ENCODE data around the gene UPF3A. TPM values are rescaled to one million over a fixed set of nuclear protein-coding genes. Genes with fewer than 3 reads are reported as not detected.

The UPF3A gene
- total and polyA plus RNA-seq, 10 of the 15 experiments (the other 5 are each of a cell fraction or from before 2014, with no cell fraction given), result 18.6 to 61.5 (median 43.3) TPM

- TF ChIP-seq TAF1 (IDR thresholded peaks at IDR 0.05; ENCODE audit: borderline replicate concordance, low read depth, low read length) (peak; percentile 47; the same call in 1 of the 2 replicates), ZBTB11 (CRISPR knock-in tag; IDR thresholded peaks at IDR 0.05) (no peak), NFIC (IDR thresholded peaks at IDR 0.05; ENCODE audit: low read depth, low read length) (peak; percentile 43; the same call in 1 of the 2 replicates), CHD2 (IDR thresholded peaks at IDR 0.05; ENCODE audit: borderline replicate concordance, low read depth, low read length) (no peak), ZBTB40 (IDR thresholded peaks at IDR 0.05; ENCODE audit: borderline replicate concordance) (peak; percentile 45; the same call in 1 of the 2 replicates), POLR2AphosphoS5 (IDR thresholded peaks at IDR 0.05; ENCODE audit: low read length) (peak; percentile 65), DPF2 (IDR thresholded peaks at IDR 0.05) (peak; percentile 25), GATAD2B (conservative IDR thresholded peaks at IDR 0.05; ENCODE audit: low read depth) (no peak), ZNF687 (IDR thresholded peaks at IDR 0.05) (no peak), POLR2A (IDR thresholded peaks at IDR 0.05; ENCODE audit: low read depth, low read length) (peak; percentile 28; the same call in 1 of the 2 replicates), CHD1 (IDR thresholded peaks at IDR 0.05; ENCODE audit: low read depth, low read length) (peak; percentile 90; the same call in 1 of the 2 replicates), BHLHE40 (IDR thresholded peaks at IDR 0.05; ENCODE audit: borderline replicate concordance in 1 of 2, low read depth in 2 of 2, low read length in 1 of 2) (peak; percentile 72 to 76), RUNX3 (IDR thresholded peaks at IDR 0.05; ENCODE audit: low read length) (peak; percentile 55), CBX3 (IDR thresholded peaks at IDR 0.05; ENCODE audit: borderline replicate concordance, low read depth) (no peak), JUNB (IDR thresholded peaks at IDR 0.05) (peak; percentile 83), WRNIP1 (IDR thresholded peaks at IDR 0.05; ENCODE audit: borderline replicate concordance, low read depth, low read length) (no peak), ESRRA (IDR thresholded peaks at IDR 0.05; ENCODE audit: low read length) (0 out of 2 replicates have a peak, but pooled peaks have one; percentile 32), GABPA (IDR thresholded peaks at IDR 0.05; ENCODE audit: low read depth) (peak; percentile 37)
Measured at GRCh38 chr13:114313061-114313860, 31.9 kb downstream of the UPF3A start (continued).

All from GM12878 (cell line).